ENCODE results near the gene PLXDC2. TPM values are rescaled to one million over a fixed set of nuclear protein-coding genes. Genes with fewer than 3 reads are reported as not detected.
"Not testable (repeated sequence)": the region's sequence is repeated elsewhere in the genome, so short reads cannot be mapped to it uniquely, and the experiment has no call there.

PLXDC2 gene
- polyA plus RNA-seq, 2 donors: 11.9 to 13.0 TPM

GRCh38 chr10:20029523-20029922, 213.3 kb downstream of the PLXDC2 start:
- H3K4me3 ChIP-seq (ENCODE audit: low read depth in 1 of 2, low read length in 2 of 2): no peak overlapping the region
- H3K27me3 ChIP-seq (ENCODE audit: control insufficient read depth in 1 of 2, insufficient read depth in 2 of 2, low read length in 2 of 2): no peaks in the 10 kb centered on the region
- H3K9me3 ChIP-seq (ENCODE audit: control insufficient read depth in 2 of 2, insufficient read depth in 1 of 2, low read depth in 1 of 2, low read length in 1 of 2): no peaks in the 10 kb centered on the region
- no peak overlapping the region for H3K27ac ChIP-seq (ENCODE audit: low read depth in 2 of 2, low read length in 1 of 2)
- H3K36me3 ChIP-seq (ENCODE audit: control insufficient read depth in 2 of 2, insufficient read depth in 2 of 2, low read length in 1 of 2): no peaks in the 10 kb centered on the region
- WGBS, 2 donors: 82 to 90% methylated on average over 3 of the region's 3 CpGs
- no peaks in the 10 kb centered on the region for H3K4me1 ChIP-seq (ENCODE audit: control insufficient read depth in 2 of 2, insufficient read depth in 2 of 2, low read length in 1 of 2)

GRCh38 chr10:20033476-20033875, 217.2 kb downstream of the PLXDC2 start:
- Histone ChIP-seq H3K9me3 (ENCODE audit: control insufficient read depth in 2 of 2, insufficient read depth in 1 of 2, low read depth in 1 of 2, low read length in 1 of 2) (no peaks in the 10 kb centered on the region), H3K36me3 (ENCODE audit: control insufficient read depth in 2 of 2, insufficient read depth in 2 of 2, low read length in 1 of 2) (no peaks in the 10 kb centered on the region), H3K27me3 (ENCODE audit: control insufficient read depth in 1 of 2, insufficient read depth in 2 of 2, low read length in 2 of 2) (no peaks in the 10 kb centered on the region), H3K4me1 (ENCODE audit: control insufficient read depth in 2 of 2, insufficient read depth in 2 of 2, low read length in 1 of 2) (no peaks in the 10 kb centered on the region), H3K4me3 (ENCODE audit: low read depth in 1 of 2, low read length in 2 of 2) (no peak overlapping the region), H3K27ac (ENCODE audit: low read depth in 2 of 2, low read length in 1 of 2) (no peak overlapping the region)
- WGBS, 2 donors: 89 to 91% methylated on average over 4 of the region's 4 CpGs

DNA sequence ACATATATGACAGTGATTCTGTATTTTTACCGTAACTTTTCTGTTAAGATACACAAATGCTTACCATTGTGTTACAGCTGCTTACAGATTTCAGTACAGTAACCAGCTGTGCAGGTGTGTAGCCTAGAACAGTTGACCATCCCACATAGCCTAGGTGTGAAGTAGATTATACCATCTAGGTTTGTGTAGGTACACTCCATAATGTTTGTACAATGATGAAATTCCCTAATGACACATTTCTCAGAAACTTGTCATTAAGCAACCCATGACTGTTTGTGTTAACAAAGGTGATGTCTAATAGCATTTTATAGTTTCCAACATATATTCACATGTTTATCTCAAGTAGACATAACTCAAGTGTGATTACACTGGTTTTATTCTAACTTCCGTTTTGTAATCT, 218.5 kb downstream of the PLXDC2 start:
- H3K36me3 ChIP-seq (ENCODE audit: control insufficient read depth in 2 of 2, insufficient read depth in 2 of 2, low read length in 1 of 2): no peaks in the 10 kb centered on the region
- no peaks in the 10 kb centered on the region for H3K9me3 ChIP-seq (ENCODE audit: control insufficient read depth in 2 of 2, insufficient read depth in 1 of 2, low read depth in 1 of 2, low read length in 1 of 2)
- no peaks in the 10 kb centered on the region for H3K4me1 ChIP-seq (ENCODE audit: control insufficient read depth in 2 of 2, insufficient read depth in 2 of 2, low read length in 1 of 2)
- no peaks in the 10 kb centered on the region for H3K27me3 ChIP-seq (ENCODE audit: control insufficient read depth in 1 of 2, insufficient read depth in 2 of 2, low read length in 2 of 2)
- no peak overlapping the region for H3K4me3 ChIP-seq (ENCODE audit: low read depth in 1 of 2, low read length in 2 of 2)
- 78 to 81% methylated on average over 2 of the region's 2 CpGs for WGBS, 2 donors
- no peak overlapping the region for H3K27ac ChIP-seq (ENCODE audit: low read depth in 2 of 2, low read length in 1 of 2)

GRCh38 chr10:20040012-20040411, 223.8 kb downstream of the PLXDC2 start:
- H3K27me3 ChIP-seq (ENCODE audit: control insufficient read depth in 1 of 2, insufficient read depth in 2 of 2, low read length in 2 of 2): no peaks in the 10 kb centered on the region
- WGBS, 2 donors: 82 to 86% methylated on average over 6 of the region's 6 CpGs
- H3K4me1 ChIP-seq (ENCODE audit: control insufficient read depth in 2 of 2, insufficient read depth in 2 of 2, low read length in 1 of 2): no peaks in the 10 kb centered on the region
- no peak overlapping the region for H3K27ac ChIP-seq (ENCODE audit: low read depth in 2 of 2, low read length in 1 of 2)
- H3K9me3 ChIP-seq (ENCODE audit: control insufficient read depth in 2 of 2, insufficient read depth in 1 of 2, low read depth in 1 of 2, low read length in 1 of 2): no peaks in the 10 kb centered on the region
- no peak overlapping the region for H3K4me3 ChIP-seq (ENCODE audit: low read depth in 1 of 2, low read length in 2 of 2)
- no peaks in the 10 kb centered on the region for H3K36me3 ChIP-seq (ENCODE audit: control insufficient read depth in 2 of 2, insufficient read depth in 2 of 2, low read length in 1 of 2)

GRCh38 chr10:20041931-20042330, 225.7 kb downstream of the PLXDC2 start:
- no peak overlapping the region for H3K27ac ChIP-seq (ENCODE audit: low read depth in 2 of 2, low read length in 1 of 2)
- H3K9me3 ChIP-seq (ENCODE audit: control insufficient read depth in 2 of 2, insufficient read depth in 1 of 2, low read depth in 1 of 2, low read length in 1 of 2): no peaks in the 10 kb centered on the region
- 64 to 69% methylated on average over 3 of the region's 3 CpGs for whole genome bisulfite sequencing, 2 donors
- no peaks in the 10 kb centered on the region for H3K36me3 ChIP-seq (ENCODE audit: control insufficient read depth in 2 of 2, insufficient read depth in 2 of 2, low read length in 1 of 2)
- no peaks in the 10 kb centered on the region for H3K27me3 ChIP-seq (ENCODE audit: control insufficient read depth in 1 of 2, insufficient read depth in 2 of 2, low read length in 2 of 2)
- H3K4me1 ChIP-seq (ENCODE audit: control insufficient read depth in 2 of 2, insufficient read depth in 2 of 2, low read length in 1 of 2): no peaks in the 10 kb centered on the region
- no peak overlapping the region for H3K4me3 ChIP-seq (ENCODE audit: low read depth in 1 of 2, low read length in 2 of 2)

DNA sequence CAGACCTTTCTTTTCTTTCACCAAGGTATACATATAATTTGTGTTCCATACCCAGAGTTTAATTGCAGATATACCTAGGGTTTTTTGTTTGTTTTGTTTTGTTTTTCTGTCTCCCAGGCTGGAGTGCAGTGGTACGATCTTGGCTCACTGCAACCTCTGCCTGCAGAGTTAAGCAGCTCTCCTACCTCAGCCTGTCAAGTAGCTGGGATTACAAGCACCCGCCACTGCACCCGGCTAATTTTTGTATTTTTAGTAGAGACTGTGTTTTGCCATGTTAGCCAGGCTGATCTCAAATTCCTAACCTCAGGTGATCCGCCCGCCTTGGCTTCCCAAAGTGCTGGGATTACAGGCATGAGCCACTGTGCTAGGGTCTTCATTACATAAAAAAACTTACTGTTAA, 228.9 kb downstream of the PLXDC2 start:
- not testable (repeated sequence) for H3K4me1 ChIP-seq (ENCODE audit: control insufficient read depth in 2 of 2, insufficient read depth in 2 of 2, low read length in 1 of 2); H3K9me3 ChIP-seq (ENCODE audit: control insufficient read depth in 2 of 2, insufficient read depth in 1 of 2, low read depth in 1 of 2, low read length in 1 of 2); H3K4me3 ChIP-seq (ENCODE audit: low read depth in 1 of 2, low read length in 2 of 2); H3K27ac ChIP-seq (ENCODE audit: low read depth in 2 of 2, low read length in 1 of 2); H3K27me3 ChIP-seq (ENCODE audit: control insufficient read depth in 1 of 2, insufficient read depth in 2 of 2, low read length in 2 of 2); H3K36me3 ChIP-seq (ENCODE audit: control insufficient read depth in 2 of 2, insufficient read depth in 2 of 2, low read length in 1 of 2)
- WGBS, 2 donors: 91 to 94% methylated on average over 5 of the region's 5 CpGs

GRCh38 chr10:20048161-20048560, 231.9 kb downstream of the PLXDC2 start:
- H3K36me3 ChIP-seq (ENCODE audit: control insufficient read depth in 2 of 2, insufficient read depth in 2 of 2, low read length in 1 of 2): no peaks in the 10 kb centered on the region
- no peak overlapping the region for H3K27ac ChIP-seq (ENCODE audit: low read depth in 2 of 2, low read length in 1 of 2)
- no peaks in the 10 kb centered on the region for H3K9me3 ChIP-seq (ENCODE audit: control insufficient read depth in 2 of 2, insufficient read depth in 1 of 2, low read depth in 1 of 2, low read length in 1 of 2)
- H3K27me3 ChIP-seq (ENCODE audit: control insufficient read depth in 1 of 2, insufficient read depth in 2 of 2, low read length in 2 of 2): no peaks in the 10 kb centered on the region
- H3K4me1 ChIP-seq (ENCODE audit: control insufficient read depth in 2 of 2, insufficient read depth in 2 of 2, low read length in 1 of 2): no peaks in the 10 kb centered on the region
- 83 to 90% methylated on average over 2 of the region's 2 CpGs for WGBS, 2 donors
- H3K4me3 ChIP-seq (ENCODE audit: low read depth in 1 of 2, low read length in 2 of 2): no peak overlapping the region

DNA sequence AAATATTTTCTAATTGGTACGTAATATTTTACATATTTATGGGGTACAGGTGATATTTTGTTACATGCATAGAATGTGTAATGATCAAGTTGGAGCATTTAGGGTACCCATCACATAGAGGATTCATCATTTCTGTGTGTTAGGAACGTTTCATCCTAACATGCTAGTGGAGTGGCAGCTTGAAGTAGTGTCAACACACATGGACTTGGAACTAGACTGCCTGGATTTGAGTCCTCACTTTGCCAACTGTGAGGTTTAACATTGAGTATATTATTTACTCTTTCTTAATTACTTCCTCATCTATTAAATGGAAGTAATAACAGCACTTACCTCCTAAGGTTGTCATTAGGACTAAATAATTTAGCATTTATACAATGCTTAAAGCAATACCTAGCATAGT, 241.9 kb downstream of the PLXDC2 start:
- Histone ChIP-seq H3K9me3 (ENCODE audit: control insufficient read depth in 2 of 2, insufficient read depth in 1 of 2, low read depth in 1 of 2, low read length in 1 of 2) (no peaks in the 10 kb centered on the region), H3K27me3 (ENCODE audit: control insufficient read depth in 1 of 2, insufficient read depth in 2 of 2, low read length in 2 of 2) (no peaks in the 10 kb centered on the region), H3K4me3 (ENCODE audit: low read depth in 1 of 2, low read length in 2 of 2) (no peak overlapping the region), H3K36me3 (ENCODE audit: control insufficient read depth in 2 of 2, insufficient read depth in 2 of 2, low read length in 1 of 2) (no peaks in the 10 kb centered on the region), H3K4me1 (ENCODE audit: control insufficient read depth in 2 of 2, insufficient read depth in 2 of 2, low read length in 1 of 2) (no peaks in the 10 kb centered on the region), H3K27ac (ENCODE audit: low read depth in 2 of 2, low read length in 1 of 2) (no peak overlapping the region)
- 56 to 61% methylated on average over 2 of the region's 2 CpGs for WGBS, 2 donors

- Histone ChIP-seq H3K4me1 (ENCODE audit: control insufficient read depth in 2 of 2, insufficient read depth in 2 of 2, low read length in 1 of 2) (no peaks in the 10 kb centered on the region), H3K36me3 (ENCODE audit: control insufficient read depth in 2 of 2, insufficient read depth in 2 of 2, low read length in 1 of 2) (no peaks in the 10 kb centered on the region), H3K9me3 (ENCODE audit: control insufficient read depth in 2 of 2, insufficient read depth in 1 of 2, low read depth in 1 of 2, low read length in 1 of 2) (no peaks in the 10 kb centered on the region), H3K27ac (ENCODE audit: low read depth in 2 of 2, low read length in 1 of 2) (no peak overlapping the region), H3K4me3 (ENCODE audit: low read depth in 1 of 2, low read length in 2 of 2) (no peak overlapping the region), H3K27me3 (ENCODE audit: control insufficient read depth in 1 of 2, insufficient read depth in 2 of 2, low read length in 2 of 2) (no peaks in the 10 kb centered on the region)
- 22 to 27% methylated on average over 3 of the region's 3 CpGs for WGBS, 2 donors
Measured at GRCh38 chr10:20059084-20059835, 243.0 kb downstream of the PLXDC2 start.

- H3K27ac ChIP-seq (ENCODE audit: low read depth in 2 of 2, low read length in 1 of 2): no peak overlapping the region
- no peak overlapping the region for H3K4me3 ChIP-seq (ENCODE audit: low read depth in 1 of 2, low read length in 2 of 2)
- H3K9me3 ChIP-seq (ENCODE audit: control insufficient read depth in 2 of 2, insufficient read depth in 1 of 2, low read depth in 1 of 2, low read length in 1 of 2): no peaks in the 10 kb centered on the region
- no peaks in the 10 kb centered on the region for H3K36me3 ChIP-seq (ENCODE audit: control insufficient read depth in 2 of 2, insufficient read depth in 2 of 2, low read length in 1 of 2)
- H3K27me3 ChIP-seq (ENCODE audit: control insufficient read depth in 1 of 2, insufficient read depth in 2 of 2, low read length in 2 of 2): no peaks in the 10 kb centered on the region
- H3K4me1 ChIP-seq (ENCODE audit: control insufficient read depth in 2 of 2, insufficient read depth in 2 of 2, low read length in 1 of 2): no peaks in the 10 kb centered on the region
- WGBS, 2 donors: 89 to 92% methylated on average over 6 of the region's 6 CpGs
Measured at GRCh38 chr10:20065814-20066213, 249.6 kb downstream of the PLXDC2 start.
